ENCODE measurements around the gene ATP7B.
"Not testable (repeated sequence)": the region's sequence is repeated elsewhere in the genome, so short reads cannot be mapped to it uniquely, and the experiment has no call there.

Gene ATP7B

DNA sequence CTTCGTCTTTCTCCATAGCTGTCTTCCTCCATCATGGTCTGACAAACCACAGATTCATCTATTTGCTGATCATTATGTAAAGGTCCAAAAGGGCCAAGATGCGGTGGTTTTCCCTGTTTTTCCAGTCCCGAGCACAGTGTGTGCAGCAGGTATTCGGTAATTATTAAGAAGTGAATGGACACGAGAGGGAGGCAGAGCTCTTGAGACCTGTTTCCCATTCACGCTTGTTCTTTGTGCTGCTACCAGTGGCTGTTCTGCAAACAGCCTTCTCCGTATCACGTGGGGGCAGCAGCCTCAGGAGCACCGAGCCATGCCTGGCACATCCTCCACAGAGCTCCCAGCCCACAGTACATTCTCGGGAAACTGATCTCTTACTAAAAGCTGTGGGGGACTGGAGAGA is 99.2 kb downstream of the ATP7B start:
- H3K27me3 ChIP-seq (ENCODE audit: insufficient read depth, insufficient read length), result no peaks in the 10 kb centered on the region
- no peaks in the 10 kb centered on the region for H3K9me3 ChIP-seq (ENCODE audit: insufficient read depth, low read length)
- H3K36me3 ChIP-seq (ENCODE audit: insufficient read depth, insufficient read length, low read length), result no peaks in the 10 kb centered on the region
- TF ChIP-seq SUZ12 (IDR thresholded peaks at IDR 0.05; ENCODE audit: extremely low read depth, insufficient read depth, insufficient read length) (no peak), ZNF274 (IDR thresholded peaks at IDR 0.05; ENCODE audit: low read depth, low read length) (no peak), YY1 (IDR thresholded peaks at IDR 0.05; ENCODE audit: insufficient read depth, insufficient read length) (no peak)
- DNase-seq (ENCODE audit: low read depth, low spot score), result no peak
- no peak overlapping the region for H3K4me3 ChIP-seq (ENCODE audit: insufficient read length, low read depth)
- H3K9ac ChIP-seq (ENCODE audit: insufficient read length, low read depth), result no peak overlapping the region
- H3K4me1 ChIP-seq (ENCODE audit: insufficient read depth, insufficient read length), result no peaks in the 10 kb centered on the region

DNA sequence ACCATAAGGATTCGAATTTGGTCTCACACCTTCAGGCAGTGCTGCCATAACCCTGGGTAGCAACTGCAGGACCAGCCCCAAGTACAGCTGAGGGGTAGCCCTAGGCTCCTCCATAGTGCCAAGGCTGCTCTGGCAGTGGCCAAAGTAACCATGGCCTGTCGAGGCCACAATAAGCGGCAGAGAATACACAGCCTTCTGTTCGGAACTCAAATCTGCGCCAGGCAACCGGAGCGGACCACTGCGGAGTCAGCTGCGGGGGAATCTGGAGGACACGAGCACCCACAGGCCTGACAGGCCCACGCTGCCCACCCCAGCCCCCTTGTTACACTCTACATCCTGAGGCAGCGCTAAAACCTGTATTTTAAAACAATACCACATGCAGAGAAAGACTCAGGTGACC is 100.7 kb downstream of the ATP7B start:
- TF ChIP-seq YY1 (IDR thresholded peaks at IDR 0.05; ENCODE audit: insufficient read depth, insufficient read length) (no peak), ZNF274 (IDR thresholded peaks at IDR 0.05; ENCODE audit: low read depth, low read length) (no peak), SUZ12 (IDR thresholded peaks at IDR 0.05; ENCODE audit: extremely low read depth, insufficient read depth, insufficient read length) (no peak)
- Histone ChIP-seq H3K9ac (ENCODE audit: insufficient read length, low read depth) (no peak overlapping the region), H3K27me3 (ENCODE audit: insufficient read depth, insufficient read length) (no peaks in the 10 kb centered on the region), H3K4me3 (ENCODE audit: insufficient read length, low read depth) (no peak overlapping the region), H3K36me3 (ENCODE audit: insufficient read depth, insufficient read length, low read length) (no peaks in the 10 kb centered on the region), H3K4me1 (ENCODE audit: insufficient read depth, insufficient read length) (no peaks in the 10 kb centered on the region), H3K9me3 (ENCODE audit: insufficient read depth, low read length) (no peaks in the 10 kb centered on the region)
- DNase-seq (ENCODE audit: low read depth, low spot score), result no peak

DNA sequence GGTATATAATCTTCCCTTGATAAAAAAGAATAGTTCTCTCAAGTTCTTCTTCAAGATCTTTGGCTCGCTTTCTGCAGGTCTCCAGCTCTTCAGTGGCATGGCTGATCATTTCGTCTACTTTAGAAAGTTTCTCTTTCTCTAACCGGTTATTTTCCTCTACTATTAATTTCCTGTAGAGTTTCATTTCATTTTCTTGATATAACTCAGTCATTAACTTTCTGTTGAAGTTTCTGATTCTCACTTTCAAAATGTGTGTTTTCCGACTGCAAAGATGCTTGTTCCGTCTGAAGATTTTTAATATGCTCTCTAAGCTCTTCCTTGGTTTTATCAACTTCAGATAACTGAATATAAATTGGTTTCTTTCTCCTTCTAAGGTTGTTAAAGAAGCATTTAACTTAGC is 102.0 kb downstream of the ATP7B start:
- not testable (repeated sequence) for H3K36me3 ChIP-seq (ENCODE audit: insufficient read depth, insufficient read length, low read length); H3K4me1 ChIP-seq (ENCODE audit: insufficient read depth, insufficient read length); DNase-seq (ENCODE audit: low read depth, low spot score); H3K27me3 ChIP-seq (ENCODE audit: insufficient read depth, insufficient read length); H3K9me3 ChIP-seq (ENCODE audit: insufficient read depth, low read length); H3K4me3 ChIP-seq (ENCODE audit: insufficient read length, low read depth); H3K9ac ChIP-seq (ENCODE audit: insufficient read length, low read depth)

- H3K9ac ChIP-seq (ENCODE audit: insufficient read length, low read depth), result no peak overlapping the region
- no peaks in the 10 kb centered on the region for H3K36me3 ChIP-seq (ENCODE audit: insufficient read depth, insufficient read length, low read length)
- no peaks in the 10 kb centered on the region for H3K27me3 ChIP-seq (ENCODE audit: insufficient read depth, insufficient read length)
- H3K4me1 ChIP-seq (ENCODE audit: insufficient read depth, insufficient read length), result no peaks in the 10 kb centered on the region
- no peaks in the 10 kb centered on the region for H3K9me3 ChIP-seq (ENCODE audit: insufficient read depth, low read length)
- TF ChIP-seq YY1 (IDR thresholded peaks at IDR 0.05; ENCODE audit: insufficient read depth, insufficient read length) (no peak), SUZ12 (IDR thresholded peaks at IDR 0.05; ENCODE audit: extremely low read depth, insufficient read depth, insufficient read length) (no peak), ZNF274 (IDR thresholded peaks at IDR 0.05; ENCODE audit: low read depth, low read length) (no peak)
- DNase-seq (ENCODE audit: low read depth, low spot score), result no peak
- no peak overlapping the region for H3K4me3 ChIP-seq (ENCODE audit: insufficient read length, low read depth)
Observed at GRCh38 chr13:51907040-51907732, 104.1 kb downstream of the ATP7B start.

GRCh38 chr13:51906581-51906980 is 104.7 kb downstream of the ATP7B start:
- Histone ChIP-seq H3K4me3 (ENCODE audit: insufficient read length, low read depth) (no peak overlapping the region), H3K4me1 (ENCODE audit: insufficient read depth, insufficient read length) (no peaks in the 10 kb centered on the region), H3K9me3 (ENCODE audit: insufficient read depth, low read length) (no peaks in the 10 kb centered on the region), H3K27me3 (ENCODE audit: insufficient read depth, insufficient read length) (no peaks in the 10 kb centered on the region), H3K9ac (ENCODE audit: insufficient read length, low read depth) (no peak overlapping the region), H3K36me3 (ENCODE audit: insufficient read depth, insufficient read length, low read length) (no peaks in the 10 kb centered on the region)
- DNase-seq (ENCODE audit: low read depth, low spot score), result no peak
- TF ChIP-seq SUZ12 (IDR thresholded peaks at IDR 0.05; ENCODE audit: extremely low read depth, insufficient read depth, insufficient read length), result no peak
- no peak for TF ChIP-seq YY1 (IDR thresholded peaks at IDR 0.05; ENCODE audit: insufficient read depth, insufficient read length)
- TF ChIP-seq ZNF274 (IDR thresholded peaks at IDR 0.05; ENCODE audit: low read depth, low read length), result no peak

DNA sequence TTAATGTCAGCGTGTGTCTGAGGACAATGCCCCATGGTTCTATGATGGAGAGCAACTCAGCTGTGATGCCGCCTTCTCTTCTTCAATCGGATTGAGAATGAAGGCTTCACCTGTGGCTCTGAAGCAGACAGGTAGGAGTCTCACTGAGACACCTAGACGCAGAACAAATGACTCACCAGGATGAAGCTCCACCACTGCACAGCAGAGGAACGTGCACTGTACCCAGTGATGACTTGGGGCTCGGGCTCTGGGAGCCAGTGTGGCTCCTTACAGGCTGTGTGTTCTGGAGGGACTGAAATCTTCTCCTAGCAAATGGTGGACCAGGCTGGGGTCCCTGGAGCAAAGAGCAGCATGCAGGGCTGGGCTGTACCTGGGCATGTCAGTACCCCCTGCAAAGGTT is 105.5 kb downstream of the ATP7B start:
- no peak for TF ChIP-seq YY1 (IDR thresholded peaks at IDR 0.05; ENCODE audit: insufficient read depth, insufficient read length)
- TF ChIP-seq ZNF274 (IDR thresholded peaks at IDR 0.05; ENCODE audit: low read depth, low read length), result no peak
- TF ChIP-seq SUZ12 (IDR thresholded peaks at IDR 0.05; ENCODE audit: extremely low read depth, insufficient read depth, insufficient read length), result no peak

GRCh38 chr13:51902776-51903175 is 108.5 kb downstream of the ATP7B start:
- no peak overlapping the region for H3K9ac ChIP-seq (ENCODE audit: insufficient read length, low read depth)
- H3K36me3 ChIP-seq (ENCODE audit: insufficient read depth, insufficient read length, low read length), result no peaks in the 10 kb centered on the region
- H3K27me3 ChIP-seq (ENCODE audit: insufficient read depth, insufficient read length), result no peaks in the 10 kb centered on the region
- no peak overlapping the region for H3K4me3 ChIP-seq (ENCODE audit: insufficient read length, low read depth)
- TF ChIP-seq SUZ12 (IDR thresholded peaks at IDR 0.05; ENCODE audit: extremely low read depth, insufficient read depth, insufficient read length) (no peak), ZNF274 (IDR thresholded peaks at IDR 0.05; ENCODE audit: low read depth, low read length) (no peak), YY1 (IDR thresholded peaks at IDR 0.05; ENCODE audit: insufficient read depth, insufficient read length) (no peak)
- no peaks in the 10 kb centered on the region for H3K4me1 ChIP-seq (ENCODE audit: insufficient read depth, insufficient read length)
- no peak for DNase-seq (ENCODE audit: low read depth, low spot score)
- no peaks in the 10 kb centered on the region for H3K9me3 ChIP-seq (ENCODE audit: insufficient read depth, low read length)

More for the DNA sequence above, 105.5 kb downstream of the ATP7B start:
- no peaks in the 10 kb centered on the region for H3K36me3 ChIP-seq (ENCODE audit: insufficient read depth, insufficient read length, low read length)
- no peaks in the 10 kb centered on the region for H3K4me1 ChIP-seq (ENCODE audit: insufficient read depth, insufficient read length)
- no peak for DNase-seq (ENCODE audit: low read depth, low spot score)
- no peak overlapping the region for H3K4me3 ChIP-seq (ENCODE audit: insufficient read length, low read depth)
- H3K9ac ChIP-seq (ENCODE audit: insufficient read length, low read depth), result no peak overlapping the region
- no peaks in the 10 kb centered on the region for H3K27me3 ChIP-seq (ENCODE audit: insufficient read depth, insufficient read length)
- H3K9me3 ChIP-seq (ENCODE audit: insufficient read depth, low read length), result no peaks in the 10 kb centered on the region

Data from NT2/D1 (cell line).